ENCODE results near the gene NUMA1. TPM values are rescaled to one million over a fixed set of nuclear protein-coding genes. Genes with fewer than 3 reads are reported as not detected.

The NUMA1 gene
- total and polyA plus RNA-seq, 2 of the 13 experiments (the other 11 are each of a cell fraction or from before 2014, with no cell fraction given), result 57.3 to 60.2 TPM

GRCh38 chr11:72105888-72106287 lies 25.5 kb upstream of the NUMA1 start, which contains the start of gene TOMT:
Gene TOMT (plus strand): TSS chr11:72105924. CDS start chr11:72105952, 28 bp downstream.
- WGBS (ENCODE audit: low lambda C conversion rate), result 90% methylated on average over 14 of the region's 14 CpGs
- FAIRE-seq (no peak), ATAC-seq (no peak), DNase-seq (ENCODE audit: low spot score) (no peak)
- Histone ChIP-seq H3K79me2 (ENCODE audit: insufficient read depth, low read length) (peaks cover 21% of the 10 kb centered on the region), H3K4me2 (ENCODE audit: low read depth, low read length) (no peak within 1 kb of the TSS), H3K27me3 (ENCODE audit: control insufficient read depth in 1 of 2, insufficient read depth in 2 of 2, low read length in 2 of 2) (no peaks in the 10 kb centered on the region; a peak in 1 of 5 replicates), H3K4me1 (ENCODE audit: insufficient read depth, low read length) (peaks cover 23% of the 10 kb centered on the region), H3K9ac (ENCODE audit: insufficient read depth, low read depth, low read length) (no peak within 1 kb of the TSS), H3K4me3 (replicated peaks in 1 of 3; ENCODE audit: insufficient read depth in 1 of 3, low read depth in 2 of 3, low read length in 3 of 3) (no peak within 1 kb of the TSS), H2AFZ (ENCODE audit: low read length) (no peak within 1 kb of the TSS), H3K27ac (ENCODE audit: extremely low read length, insufficient read depth, low read length) (no peak within 1 kb of the TSS), H3K9me3 (ENCODE audit: low read length) (no peaks in the 10 kb centered on the region), H3K36me3 (replicated peaks in 1 of 2; ENCODE audit: control insufficient read depth in 1 of 2, insufficient read depth in 2 of 2, low read length in 2 of 2) (peaks cover 0 to 2% of the 10 kb centered on the region in 2 experiments; a peak in 1 of 5 replicates), H4K20me1 (ENCODE audit: insufficient read depth, low read length) (no peaks in the 10 kb centered on the region)
- POLR2A ChIA-PET, result no interaction called here
- in situ Hi-C loops (cut with HindIII; ENCODE audit: extremely low pct_ligation_motif_present, low pct_unique_long_range_greater_than_20kb), result no loop called here
- CTCF ChIA-PET (ENCODE audit: low intra/inter-chr PET ratio, low total read pairs), result no interaction called here
- BruUV-seq (replicated peaks), result no TSS peak
- intact Hi-C loops (cut with micrococcal nuclease; ENCODE audit: unreplicated experiment), result no loop called here
- TF ChIP-seq FOXA1 (IDR thresholded peaks at IDR 0.05), result no peak
- TF ChIP-seq FOXA1 (CRISPR knock-in tag; IDR thresholded peaks at IDR 0.05), result no peak
- no peak for TF ChIP-seq FOXM1 (CRISPR knock-in tag; IDR thresholded peaks at IDR 0.05)
- no peak for TF ChIP-seq SKI (IDR thresholded peaks at IDR 0.05; ENCODE audit: partially characterized antibody)
- no peak for TF ChIP-seq MLLT10 (CRISPR knock-in tag; IDR thresholded peaks at IDR 0.05)
- TF ChIP-seq, protein P1, sequence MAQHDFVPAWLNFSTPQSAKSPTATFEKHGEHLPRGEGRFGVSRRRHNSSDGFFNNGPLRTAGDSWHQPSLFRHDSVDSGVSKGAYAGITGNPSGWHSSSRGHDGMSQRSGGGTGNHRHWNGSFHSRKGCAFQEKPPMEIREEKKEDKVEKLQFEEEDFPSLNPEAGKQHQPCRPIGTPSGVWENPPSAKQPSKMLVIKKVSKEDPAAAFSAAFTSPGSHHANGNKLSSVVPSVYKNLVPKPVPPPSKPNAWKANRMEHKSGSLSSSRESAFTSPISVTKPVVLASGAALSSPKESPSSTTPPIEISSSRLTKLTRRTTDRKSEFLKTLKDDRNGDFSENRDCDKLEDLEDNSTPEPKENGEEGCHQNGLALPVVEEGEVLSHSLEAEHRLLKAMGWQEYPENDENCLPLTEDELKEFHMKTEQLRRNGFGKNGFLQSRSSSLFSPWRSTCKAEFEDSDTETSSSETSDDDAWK (CRISPR knock-in tag; IDR thresholded peaks at IDR 0.05), result no peak
- no peak for TF ChIP-seq ZNF781 (CRISPR knock-in tag; IDR thresholded peaks at IDR 0.05; ENCODE audit: borderline replicate concordance, not compliant biosample characterization)
- no peak for TF ChIP-seq REPIN1 (CRISPR knock-in tag; IDR thresholded peaks at IDR 0.05; ENCODE audit: borderline replicate concordance, low read depth)
- TF ChIP-seq DBP (CRISPR knock-in tag; IDR thresholded peaks at IDR 0.05; ENCODE audit: not compliant biosample characterization), result no peak
- TF ChIP-seq NCOA2 (CRISPR knock-in tag; IDR thresholded peaks at IDR 0.05), result no peak
- TF ChIP-seq CENPX (CRISPR knock-in tag; IDR thresholded peaks at IDR 0.05), result no peak
- no peak for TF ChIP-seq ZZZ3 (CRISPR knock-in tag; IDR thresholded peaks at IDR 0.05; ENCODE audit: borderline replicate concordance)
- no peak for TF ChIP-seq ADNP (CRISPR knock-in tag; IDR thresholded peaks at IDR 0.05)
- TF ChIP-seq, protein P2, sequence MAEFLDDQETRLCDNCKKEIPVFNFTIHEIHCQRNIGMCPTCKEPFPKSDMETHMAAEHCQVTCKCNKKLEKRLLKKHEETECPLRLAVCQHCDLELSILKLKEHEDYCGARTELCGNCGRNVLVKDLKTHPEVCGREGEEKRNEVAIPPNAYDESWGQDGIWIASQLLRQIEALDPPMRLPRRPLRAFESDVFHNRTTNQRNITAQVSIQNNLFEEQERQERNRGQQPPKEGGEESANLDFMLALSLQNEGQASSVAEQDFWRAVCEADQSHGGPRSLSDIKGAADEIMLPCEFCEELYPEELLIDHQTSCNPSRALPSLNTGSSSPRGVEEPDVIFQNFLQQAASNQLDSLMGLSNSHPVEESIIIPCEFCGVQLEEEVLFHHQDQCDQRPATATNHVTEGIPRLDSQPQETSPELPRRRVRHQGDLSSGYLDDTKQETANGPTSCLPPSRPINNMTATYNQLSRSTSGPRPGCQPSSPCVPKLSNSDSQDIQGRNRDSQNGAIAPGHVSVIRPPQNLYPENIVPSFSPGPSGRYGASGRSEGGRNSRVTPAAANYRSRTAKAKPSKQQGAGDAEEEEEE (CRISPR knock-in tag; IDR thresholded peaks at IDR 0.05; ENCODE audit: borderline replicate concordance), result no peak
- no peak for TF ChIP-seq ARID4A (CRISPR knock-in tag; IDR thresholded peaks at IDR 0.05; ENCODE audit: borderline replicate concordance)
